GM21390 (cell line): ENCODE measurements around the gene GAB2.

Experiments used
- ATAC-seq: cut with Tn5 transposase; IDR thresholded peaks from one replicate; pipeline ENCODE4 v1.9.1; 2021; ENCODE audit not compliant: unreplicated experiment

Gene GAB2

DNA sequence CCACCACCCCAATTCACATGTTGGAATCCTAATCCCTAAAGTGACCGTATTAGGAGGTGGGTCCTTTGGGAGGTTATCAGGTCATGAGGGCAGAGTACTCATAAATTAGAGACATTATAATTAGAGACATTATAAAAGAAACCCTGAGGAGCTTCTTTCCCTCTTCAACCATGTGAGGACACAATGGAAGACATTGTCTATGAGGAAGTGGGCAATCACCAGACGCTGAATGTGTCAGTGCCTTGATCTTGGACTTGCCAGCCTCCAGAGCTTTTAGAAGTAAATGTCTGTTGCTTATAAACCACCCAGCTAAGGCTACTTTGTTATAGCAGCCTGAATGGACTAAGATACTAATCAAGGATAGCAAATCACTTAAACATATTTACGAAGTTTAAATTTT, 14.8 kb downstream of the GAB2 start:
- ATAC-seq: no peak

DNA sequence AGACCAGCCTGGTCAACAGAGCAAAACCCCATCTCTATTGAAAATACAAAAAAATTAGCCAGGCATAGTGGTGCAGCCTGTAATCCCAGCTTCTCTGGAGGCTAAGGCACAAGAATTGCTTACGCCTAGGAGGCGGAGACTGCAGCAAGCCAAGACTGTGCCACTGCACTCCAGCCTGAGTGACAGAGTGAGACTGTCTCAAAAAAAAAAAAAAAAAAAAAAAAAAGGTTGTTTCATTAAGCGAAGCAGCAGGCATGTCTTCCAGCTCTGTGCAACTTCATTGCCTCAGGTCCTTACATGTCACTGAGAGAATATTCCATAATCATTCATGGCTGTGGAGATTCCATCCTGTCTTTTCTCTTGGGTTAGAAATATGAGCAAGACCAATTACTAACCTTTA, 16.9 kb downstream of the GAB2 start:
- ATAC-seq: no peak

DNA sequence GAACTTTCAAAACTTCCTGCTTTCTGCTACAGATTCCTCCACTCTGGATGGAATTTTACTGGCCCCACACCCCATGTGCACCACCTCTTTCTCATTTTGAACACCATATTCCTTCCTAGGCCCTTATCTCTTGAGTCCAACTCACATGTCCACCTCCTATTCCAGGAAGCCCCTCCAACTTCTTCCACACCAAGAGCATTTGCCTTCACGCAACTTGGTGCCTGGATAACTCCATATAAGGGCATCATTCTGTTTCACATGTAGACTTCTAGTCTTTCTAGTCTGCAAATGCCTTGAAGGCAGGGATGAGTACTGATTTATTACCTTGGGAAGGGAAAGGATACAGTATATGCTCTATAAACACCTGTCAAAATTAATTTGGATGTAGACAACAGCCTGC, 17.5 kb downstream of the GAB2 start:
- ATAC-seq: no peak

DNA sequence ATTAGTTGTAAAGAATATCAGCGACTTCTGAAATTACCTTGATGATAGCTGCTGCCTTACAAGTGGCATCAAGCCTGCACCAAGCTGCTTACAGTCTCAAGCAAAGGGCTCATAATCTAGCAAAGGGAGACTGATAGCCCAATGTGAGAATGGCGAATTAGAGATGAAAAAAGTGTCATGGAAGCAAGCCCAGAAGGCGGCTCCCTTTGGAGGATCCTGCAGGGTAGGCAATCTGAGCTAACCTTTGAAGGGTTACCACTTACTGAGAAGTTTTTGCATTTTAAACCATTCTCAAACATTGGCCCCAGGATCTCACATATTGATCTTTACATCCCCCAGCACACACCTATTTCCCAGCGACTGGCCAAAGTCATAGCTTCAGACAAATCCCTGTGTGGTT, 18.5 kb downstream of the GAB2 start:
- no peak for ATAC-seq

DNA sequence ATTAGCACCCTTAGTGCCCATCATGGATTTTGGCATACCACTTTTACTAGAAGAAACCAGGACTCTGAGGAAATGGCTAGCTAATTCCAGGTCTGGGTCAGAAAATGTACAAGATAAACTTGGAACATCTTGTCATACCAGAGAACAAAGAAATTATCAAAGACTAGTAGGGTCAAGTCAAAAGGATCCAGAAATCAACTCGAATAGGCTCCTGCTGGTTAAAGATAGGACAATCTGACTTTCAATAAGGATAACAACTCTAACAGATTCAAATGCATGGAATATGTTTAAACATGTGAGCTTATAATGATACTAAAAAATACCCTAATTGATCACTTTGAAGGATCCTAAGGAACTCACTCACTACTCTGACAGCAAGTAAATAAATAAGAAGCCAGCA, 18.9 kb downstream of the GAB2 start:
- no peak for ATAC-seq

DNA sequence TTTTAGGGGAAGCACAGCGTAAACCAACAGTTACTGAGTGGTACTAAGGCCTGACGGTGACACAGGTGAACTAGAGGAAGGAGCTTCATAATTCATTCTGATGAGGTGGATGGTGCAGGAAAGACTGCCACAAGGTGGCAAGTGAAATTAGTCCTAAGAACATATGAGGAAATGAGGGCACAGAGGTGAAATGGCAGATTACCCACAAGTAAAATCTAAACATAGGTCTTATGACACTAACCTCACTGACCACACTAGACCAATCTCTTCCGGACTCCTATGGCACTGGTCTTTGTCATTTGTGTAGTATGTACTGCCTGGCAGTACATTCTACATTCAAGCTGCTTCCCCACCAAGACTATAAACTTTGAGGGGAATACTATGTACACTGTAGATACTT, 20.2 kb downstream of the GAB2 start:
- peak; percentile 81 for ATAC-seq

DNA sequence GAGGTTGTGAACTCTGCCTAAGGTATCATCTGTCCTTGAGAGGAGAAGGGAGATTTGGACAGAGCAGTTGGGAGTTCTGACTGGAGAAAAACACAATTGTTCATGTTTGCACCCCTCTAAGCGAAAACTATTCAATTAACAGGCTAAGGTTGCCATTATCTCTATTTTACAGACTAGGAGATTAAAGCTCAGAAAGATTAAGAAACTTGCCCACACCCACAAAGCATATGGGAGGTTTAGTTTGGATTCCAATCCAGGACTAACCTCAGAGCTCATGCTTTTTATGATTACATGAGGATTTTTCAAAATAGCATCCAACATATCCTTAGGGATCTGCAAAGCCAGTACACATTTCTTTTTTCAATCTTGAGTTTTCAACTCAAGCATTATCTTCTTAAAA, 22.0 kb downstream of the GAB2 start:
- ATAC-seq: no peak

DNA sequence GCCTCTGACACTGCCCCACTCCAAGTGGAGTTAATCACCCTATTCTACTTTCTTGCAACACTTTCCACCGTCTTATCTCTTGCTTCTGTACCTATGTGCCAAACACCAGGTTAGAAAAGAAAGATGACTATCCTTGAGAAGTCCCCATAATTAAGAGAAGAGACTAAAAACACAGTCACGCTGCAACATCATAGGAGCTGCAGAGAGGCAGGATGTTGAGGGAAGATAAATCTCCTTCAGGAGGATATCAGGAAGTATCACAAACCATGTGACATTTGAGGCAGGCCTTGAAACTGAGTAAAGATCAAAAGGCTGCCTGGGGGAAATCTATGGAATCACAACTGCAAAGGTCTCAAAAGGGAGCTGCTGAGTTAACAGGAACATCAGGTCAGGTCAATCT, 24.8 kb downstream of the GAB2 start:
- ATAC-seq: no peak

DNA sequence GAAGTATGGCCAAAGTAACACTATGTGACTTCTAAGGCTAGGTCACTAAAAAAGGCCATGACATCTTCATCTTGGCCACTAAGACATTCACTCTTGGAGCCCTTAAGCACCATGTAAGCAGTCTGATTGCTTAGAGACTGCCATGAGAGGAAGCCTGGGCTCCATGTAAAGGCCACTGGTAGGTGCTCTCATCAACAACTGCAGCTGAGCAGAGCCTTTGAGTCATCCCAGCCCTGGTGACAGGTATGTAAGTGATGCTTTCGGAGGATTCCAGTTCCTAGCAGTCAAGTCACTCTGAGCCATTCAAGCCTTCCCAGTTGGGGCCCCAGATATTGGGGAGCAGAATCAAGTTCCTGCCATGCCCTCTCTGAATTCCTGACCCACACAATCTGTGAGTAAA, 26.2 kb downstream of the GAB2 start:
- ATAC-seq: no peak

DNA sequence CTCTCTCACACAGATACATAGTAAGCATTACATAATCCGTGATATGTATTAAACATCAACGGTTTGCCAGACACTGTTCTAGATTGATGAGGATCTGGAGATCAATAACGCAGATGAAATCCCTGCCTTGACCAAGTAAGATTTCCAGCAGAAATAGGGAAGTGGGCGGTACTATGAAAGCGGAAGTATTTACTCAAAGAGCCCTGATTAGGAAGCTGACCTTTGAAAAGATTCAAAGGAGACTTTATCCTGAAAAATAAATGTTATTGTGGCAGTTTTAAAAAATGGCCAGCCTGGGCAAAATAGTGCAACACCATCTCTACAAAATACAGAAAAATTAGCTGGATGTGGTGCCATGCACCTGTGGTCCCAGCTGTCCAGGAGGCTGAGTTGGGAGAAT, 26.8 kb downstream of the GAB2 start:
- no peak for ATAC-seq

DNA sequence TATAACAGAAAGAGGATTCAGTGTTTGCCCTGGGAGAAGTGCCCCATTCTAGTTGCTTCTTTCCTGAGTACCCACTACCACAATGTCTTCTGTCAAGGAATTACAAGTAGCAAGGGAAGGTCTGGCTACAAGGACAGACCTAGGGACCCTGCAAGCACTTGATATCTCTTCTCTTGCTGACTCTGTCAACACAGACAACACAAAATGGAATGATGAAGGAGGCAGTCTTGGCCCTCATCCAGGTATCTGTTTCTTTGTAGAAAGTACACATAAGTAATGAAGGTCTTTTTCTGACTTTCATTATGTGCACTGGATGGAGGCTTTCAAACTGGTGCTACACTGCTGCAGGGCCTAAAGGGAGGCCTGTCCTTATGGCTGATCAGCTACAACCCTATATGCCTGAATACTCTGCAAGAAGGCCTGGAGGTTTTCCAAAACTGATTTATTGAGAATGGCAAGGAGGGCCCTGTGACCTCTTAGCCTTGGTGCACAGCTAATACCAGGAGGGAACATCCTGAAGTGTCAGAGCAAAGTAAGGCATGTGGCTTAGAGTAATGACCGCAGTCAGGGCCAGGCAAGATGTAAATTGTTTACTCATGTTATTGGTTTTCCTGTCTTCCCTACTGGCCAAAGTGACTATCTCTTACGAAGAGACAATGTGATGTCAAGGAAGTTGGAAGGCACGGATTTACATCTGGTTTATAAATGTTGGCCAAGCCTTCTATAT, 31.2 kb downstream of the GAB2 start:
- ATAC-seq: no peak

DNA sequence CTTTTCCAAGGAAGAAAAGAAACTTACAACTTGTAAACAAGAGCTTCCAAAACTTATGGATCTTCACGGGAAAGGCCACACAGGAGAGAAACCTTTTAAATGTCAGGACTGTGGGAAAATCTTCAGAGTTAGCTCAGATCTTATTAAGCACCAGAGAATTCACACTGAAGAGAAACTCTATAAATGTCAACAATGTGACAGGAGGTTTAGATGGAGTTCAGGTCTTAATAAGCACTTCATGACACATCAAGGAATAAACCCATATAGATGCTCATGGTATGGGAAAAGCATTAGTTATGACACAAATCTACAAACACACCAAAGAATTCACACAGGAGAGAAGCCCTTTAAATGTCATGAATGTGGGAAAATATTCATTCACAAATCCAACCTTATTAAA, 32.4 kb downstream of the GAB2 start:
- ATAC-seq: no peak

DNA sequence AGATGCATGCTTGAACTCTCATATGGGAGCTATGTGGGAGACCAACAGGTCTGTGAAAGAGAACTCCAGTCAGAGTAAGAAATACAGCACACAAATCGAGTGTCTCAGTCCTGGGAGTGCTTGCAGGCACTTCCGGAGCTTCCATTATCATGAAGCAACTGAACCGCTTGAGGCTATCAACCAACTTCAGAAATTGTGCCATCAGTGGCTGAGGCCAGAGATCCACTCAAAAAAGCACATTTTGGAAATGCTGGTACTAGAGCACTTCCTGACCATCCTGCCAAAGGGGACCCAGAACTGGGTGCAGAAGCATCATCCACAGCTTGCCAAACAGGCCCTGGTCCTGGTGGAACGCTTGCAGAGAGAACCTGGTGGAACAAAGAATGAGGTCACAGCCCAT, 33.4 kb downstream of the GAB2 start:
- no peak for ATAC-seq

DNA sequence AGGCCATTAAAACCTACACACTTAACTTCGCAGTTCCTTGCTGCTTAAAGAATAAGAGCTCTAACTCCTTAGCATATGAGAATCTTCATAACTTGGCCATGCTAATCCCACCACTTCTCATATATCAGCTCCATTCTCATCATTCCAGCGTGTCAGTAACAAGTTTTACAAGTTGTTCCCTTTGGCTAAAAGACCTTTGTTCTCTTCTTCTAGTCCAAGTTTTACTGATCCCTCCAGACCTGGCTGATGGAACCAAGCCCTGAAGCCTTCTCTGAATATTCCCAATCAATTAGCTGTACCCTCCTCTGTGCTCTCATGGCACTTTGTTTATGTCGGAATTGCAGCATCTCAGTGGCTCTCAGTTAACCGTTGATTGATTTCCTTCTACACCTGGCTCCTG, 35.8 kb downstream of the GAB2 start:
- ATAC-seq: no peak

DNA sequence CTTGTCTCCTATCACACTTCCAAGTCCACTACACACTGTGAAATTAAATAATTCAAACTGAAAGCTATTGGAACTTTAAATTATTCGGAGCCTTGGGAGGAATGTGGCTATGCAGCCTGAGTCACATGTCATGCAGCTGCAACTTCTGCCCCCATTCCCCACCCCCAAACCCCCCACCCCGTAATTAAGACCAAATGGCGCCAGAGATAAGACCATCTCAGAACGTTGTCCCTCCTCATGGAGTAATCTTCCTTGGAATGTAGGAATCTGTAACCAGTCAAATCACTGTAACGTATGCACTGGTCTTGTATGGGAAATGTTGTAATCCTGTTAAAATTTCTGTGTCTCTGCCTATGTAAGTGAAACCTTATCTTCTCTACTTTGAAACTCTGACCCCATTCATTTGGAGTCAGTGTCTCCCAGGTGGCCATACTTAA, 37.0 kb downstream of the GAB2 start:
- no peak for ATAC-seq

DNA sequence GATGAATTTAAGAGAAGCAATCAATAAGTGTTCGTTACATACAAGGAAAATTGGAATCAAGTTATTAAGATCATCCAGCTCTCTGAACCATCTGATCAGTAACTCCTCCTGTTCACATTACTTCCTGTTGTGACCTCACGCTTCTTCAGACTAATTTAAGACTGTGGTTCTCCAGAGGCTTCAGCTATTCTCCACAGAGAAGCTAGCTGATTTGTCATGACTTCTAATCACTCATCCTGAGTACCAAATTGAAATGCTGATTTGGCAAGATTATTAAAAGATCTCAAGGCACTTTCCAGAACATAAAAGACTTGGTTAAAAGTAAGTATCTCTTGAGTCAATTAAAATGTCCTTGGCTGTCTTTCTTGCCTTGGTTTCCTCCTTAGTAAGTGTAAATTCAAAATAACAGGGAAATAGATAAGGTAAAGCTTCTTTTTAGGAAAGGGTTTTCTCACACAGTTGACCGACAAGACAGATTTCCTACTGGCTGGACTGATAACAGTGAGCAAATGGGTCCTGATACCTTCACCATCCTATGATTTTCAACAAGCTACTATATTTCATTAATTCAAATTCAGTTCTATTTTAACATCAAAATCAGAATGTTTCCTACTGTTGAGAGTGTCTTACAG, 38.5 kb downstream of the GAB2 start:
- ATAC-seq: no peak

DNA sequence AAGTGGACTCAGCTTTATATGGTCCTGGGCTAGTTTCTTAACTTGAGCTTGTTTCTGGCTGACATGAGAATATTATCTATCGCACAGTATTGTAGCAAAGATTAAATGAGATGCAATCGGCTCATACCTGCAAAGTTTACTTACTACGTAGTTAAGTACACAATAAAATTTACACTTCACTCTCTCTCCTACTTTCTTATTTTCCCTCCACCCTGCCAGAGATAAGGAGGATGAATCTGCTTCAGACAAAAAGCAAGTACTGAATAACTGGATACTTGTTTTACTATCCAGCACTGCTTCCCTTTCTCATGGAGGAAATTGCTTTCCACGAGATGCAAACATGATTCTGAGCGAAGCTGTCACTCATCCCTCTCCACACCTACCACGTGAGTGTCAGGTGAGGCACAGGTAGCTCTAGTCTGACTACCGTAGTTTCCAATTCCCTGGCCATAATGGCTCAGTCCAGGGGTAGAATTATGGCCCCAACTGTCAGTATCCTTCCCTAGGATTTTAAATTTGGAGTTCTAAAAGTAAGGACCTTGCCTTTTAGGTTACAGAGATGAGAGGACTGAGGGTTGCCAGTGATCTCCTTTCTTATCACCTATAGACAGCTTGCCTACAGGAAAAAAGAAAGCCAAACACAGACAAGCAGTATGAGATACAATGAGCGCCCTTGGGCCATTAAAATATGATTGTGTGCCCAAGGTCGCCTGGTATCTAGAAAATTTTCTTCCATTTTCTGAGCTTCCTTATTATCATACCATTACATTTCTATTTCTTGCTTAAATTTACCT, 39.8 kb downstream of the GAB2 start:
- ATAC-seq: no peak

DNA sequence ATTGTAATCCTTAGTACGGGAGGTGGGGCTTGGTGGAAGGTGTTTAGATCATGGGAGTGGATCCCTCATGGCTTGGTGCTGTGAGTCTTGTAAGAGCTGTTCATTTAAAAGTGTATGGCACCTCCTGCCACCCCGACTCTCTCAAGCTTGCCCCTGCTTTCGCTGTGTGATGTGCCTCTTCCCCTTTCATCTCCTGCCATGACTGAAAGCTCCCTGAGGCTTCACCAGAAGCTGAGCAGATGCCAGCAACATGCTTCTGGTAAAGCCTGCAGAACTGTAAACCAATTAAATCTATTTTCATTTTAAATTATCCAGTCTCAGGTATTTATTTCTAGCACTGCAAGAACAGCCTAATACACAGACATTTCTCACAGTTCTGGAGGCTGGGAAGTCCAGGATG, 40.8 kb downstream of the GAB2 start:
- no peak for ATAC-seq

DNA sequence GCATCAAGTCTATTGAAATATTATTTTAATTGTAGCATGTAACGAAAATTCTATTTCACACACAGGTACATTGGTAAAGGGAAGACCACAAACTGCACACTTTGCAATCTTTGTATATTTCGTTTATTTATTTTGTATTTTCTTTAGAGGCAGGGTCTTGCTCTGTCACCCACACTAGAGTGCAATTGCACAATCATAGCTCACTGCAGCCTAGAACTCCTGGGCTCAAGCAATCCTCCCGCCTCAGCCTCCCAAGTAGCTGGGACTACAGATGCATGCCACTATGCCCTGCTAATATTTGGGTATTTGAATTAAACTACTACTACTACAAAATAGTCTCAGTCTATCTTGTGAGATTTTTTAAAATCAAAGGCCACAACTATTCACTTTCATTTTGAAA, 42.7 kb downstream of the GAB2 start:
- ATAC-seq: no peak

DNA sequence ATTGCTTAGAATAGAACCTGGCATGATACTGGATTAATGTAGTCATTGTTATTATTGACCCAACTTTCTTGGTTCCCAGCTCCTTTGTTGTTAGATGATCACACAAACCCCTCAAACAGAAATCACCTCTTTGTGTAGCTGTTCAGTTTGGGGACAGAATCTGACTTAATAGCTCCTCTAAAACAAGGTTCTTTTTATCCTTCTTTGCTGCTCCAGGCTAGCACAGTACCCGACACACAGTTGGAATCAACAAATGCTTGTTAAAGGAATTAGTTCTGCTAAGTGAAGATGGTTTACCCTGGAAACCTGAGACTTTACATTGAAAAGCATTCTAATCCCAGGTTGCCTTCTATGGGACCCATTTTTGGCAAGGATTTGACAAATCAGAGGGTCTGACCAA, 43.9 kb downstream of the GAB2 start:
- ATAC-seq: no peak

DNA sequence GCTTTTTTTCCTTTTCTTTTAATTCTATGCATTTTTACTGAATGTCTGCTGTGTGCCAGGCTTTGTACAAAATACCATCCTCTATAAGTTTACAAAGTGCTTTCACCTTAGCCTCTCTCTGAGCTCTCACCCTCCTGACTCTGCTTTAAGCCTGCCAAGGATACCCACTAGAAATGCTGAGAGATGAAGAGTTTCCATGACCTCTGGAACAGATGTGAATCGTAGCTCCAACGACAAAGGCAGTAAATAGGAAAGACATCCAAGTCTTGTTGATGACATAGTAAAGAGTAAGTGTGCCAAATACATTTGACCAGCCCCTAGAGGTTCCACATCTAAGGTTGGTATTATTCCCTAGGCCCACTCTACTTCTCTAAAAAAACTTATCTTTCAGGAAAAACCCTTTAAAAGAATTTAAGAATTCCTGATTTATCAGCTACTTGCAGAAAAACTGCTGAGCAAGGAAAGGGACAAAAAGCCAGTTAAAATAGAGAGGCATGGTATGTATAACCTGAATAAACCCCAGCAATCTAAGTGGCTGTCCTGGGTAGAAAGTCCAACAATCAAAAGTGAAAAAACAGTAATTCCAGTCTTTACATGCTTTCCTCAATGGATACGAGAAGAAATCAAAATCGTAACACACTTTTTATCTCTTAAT, 45.4 kb downstream of the GAB2 start:
- ATAC-seq: no peak
